K562 (cell line): ENCODE data around the gene AP1M2. TPM values are rescaled to one million over a fixed set of nuclear protein-coding genes. Genes with fewer than 3 reads are reported as not detected.

Source experiments
- EP300 ChIP-seq: IDR thresholded peaks from 2 replicates; pipeline ENCODE4 v1.6.1; 2012; ENCODE audit warnings: low read length, improper control_type of control experiment
- ETS2 ChIP-seq: IDR thresholded peaks from 2 replicates; pipeline ENCODE4 v1.6.1; 2016; ENCODE audit warnings: borderline replicate concordance, missing genetic modification characterization, mild to moderate bottlenecking, moderate library complexity, missing compliant biosample characterization; ENCODE audit not compliant: poor library complexity, severe bottlenecking
- HDAC2 ChIP-seq: fragments of 450-650 bp; IDR thresholded peaks from 2 replicates; pipeline ENCODE4 v1.6.1; 2016; ENCODE audit warnings: mild to moderate bottlenecking
- HES1 ChIP-seq: fragments of 450-650 bp; IDR thresholded peaks from 2 replicates; pipeline ENCODE4 v1.6.1; 2016; ENCODE audit warnings: low read depth, mild to moderate bottlenecking, moderate library complexity
- HIVEP1 ChIP-seq: fragments of 250-450 bp; sonication (Bioruptor Pico); IDR thresholded peaks from 2 replicates; pipeline ENCODE4 v1.4.0; 2020; ENCODE audit warnings: mild to moderate bottlenecking
- KHSRP ChIP-seq: fragments of 450-650 bp; IDR thresholded peaks from 2 replicates; pipeline ENCODE4 v1.6.1; 2017
- LCOR ChIP-seq: sonication (generic); formaldehyde crosslinking; IDR thresholded peaks from 2 replicates; pipeline ENCODE4 v1.8.0; 2022; ENCODE audit warnings: mild to moderate bottlenecking, missing genetic modification reagents
- NBN ChIP-seq: fragments of 450-650 bp; IDR thresholded peaks from 2 replicates; pipeline ENCODE4 v1.6.1; 2016; ENCODE audit warnings: low read depth, mild to moderate bottlenecking
- NFE2 ChIP-seq: IDR thresholded peaks from 2 replicates; pipeline ENCODE4 v1.6.1; 2014; ENCODE audit warnings: antibody characterized with exemption, low read depth
- NR1H2 ChIP-seq: sonication (generic); formaldehyde crosslinking; IDR thresholded peaks from 2 replicates; pipeline ENCODE4 v1.4.0; 2020; ENCODE audit warnings: mild to moderate bottlenecking, missing genetic modification reagents
- PHB2 ChIP-seq: fragments of 450-650 bp; IDR thresholded peaks from 2 replicates; pipeline ENCODE4 v1.6.1; 2017; ENCODE audit warnings: low read depth
- PHF8 ChIP-seq: fragments of 200-600 bp; sonication (generic); IDR thresholded peaks from 2 replicates; pipeline ENCODE4 v1.6.1; 2012; ENCODE audit warnings: mixed run types, mild to moderate bottlenecking, inconsistent platforms, low read length, moderate library complexity, borderline replicate concordance
- PHTF2 ChIP-seq: fragments of 250-450 bp; sonication (Bioruptor Pico); IDR thresholded peaks from 2 replicates; pipeline ENCODE4 v1.5.0; 2021; ENCODE audit warnings: mild to moderate bottlenecking
- PTRF ChIP-seq: fragments of 450-650 bp; IDR thresholded peaks from 2 replicates; pipeline ENCODE4 v1.6.1; 2016; ENCODE audit warnings: mild to moderate bottlenecking, missing genetic modification characterization, missing compliant biosample characterization
- RFX1 ChIP-seq: fragments of 450-650 bp; IDR thresholded peaks from 2 replicates; pipeline ENCODE4 v1.6.1; 2016; ENCODE audit warnings: mild to moderate bottlenecking, moderate library complexity
- RFX7 ChIP-seq: fragments of 250-450 bp; sonication (Bioruptor Pico); IDR thresholded peaks from 2 replicates; pipeline ENCODE4 v1.5.1; 2021; ENCODE audit warnings: mild to moderate bottlenecking
- SAP30 ChIP-seq: fragments of 200-600 bp; sonication (generic); IDR thresholded peaks from 2 replicates; pipeline ENCODE4 v1.6.1; 2012; ENCODE audit warnings: borderline replicate concordance, low read depth, mild to moderate bottlenecking, moderate library complexity, low read length, control low read depth, inconsistent platforms; ENCODE audit not compliant: insufficient read depth, poor library complexity, severe bottlenecking
- SMARCA5 ChIP-seq: fragments of 450-650 bp; IDR thresholded peaks from 2 replicates; pipeline ENCODE4 v1.6.1; 2016
- STAT5B ChIP-seq: fragments of 250-450 bp; sonication (Bioruptor Pico); IDR thresholded peaks from 2 replicates; pipeline ENCODE4 v1.8.0; 2021; ENCODE audit warnings: mild to moderate bottlenecking, inconsistent platforms
- ZNF324 ChIP-seq: fragments of 250-450 bp; sonication (Bioruptor Pico); IDR thresholded peaks from 2 replicates; pipeline ENCODE4 v1.4.0; 2020; ENCODE audit warnings: mild to moderate bottlenecking
- ZNF395 ChIP-seq: fragments of 200-800 bp; sonication (Bioruptor generic); IDR thresholded peaks from 2 replicates; pipeline ENCODE4 v1.6.1; 2017; ENCODE audit warnings: missing genetic modification characterization, missing compliant biosample characterization
- ZNF561 ChIP-seq: fragments of 450-650 bp; formaldehyde crosslinking; conservative IDR thresholded peaks from 2 replicates; pipeline ENCODE4 v1.4.0; 2020; ENCODE audit warnings: mild to moderate bottlenecking, moderate library complexity
- ZNF707 ChIP-seq: fragments of 250-450 bp; sonication (Bioruptor Pico); conservative IDR thresholded peaks from 2 replicates; pipeline ENCODE4 v1.8.0; 2022; ENCODE audit warnings: inconsistent platforms, mild to moderate bottlenecking, moderate library complexity
- polyA plus RNA-seq, 8 experiments: library from polyadenylated mRNA; depleted of rRNA in 4 of 8; stranded (reverse) in 5 of 8; unstranded in 3 of 8; fragments of >200 nt; fragmentation: Nextera tagmentation in 2 of 8; fragmentation: Illumina TruSeq in 1 of 8; extraction: Ambion mirVana in 2 of 8; extraction: Trizol in 1 of 8; gene quantifications; 2 replicates each; pipeline versions ENCODE4 v1.2.1 to v1.2.3, GENCODE V29; 2011 to 2014; ENCODE audit warnings: inconsistent platforms in 1 of 8, missing spikeins in 1 of 8
- total RNA-seq, 7 experiments: library from RNA; depleted of rRNA in 6 of 7; stranded (reverse); fragments of >200 nt in 6 of 7; fragmentation: Illumina TruSeq in 2 of 7; extraction: Trizol in 2 of 7; gene quantifications; 2 replicates each; pipeline versions ENCODE4 v1.2.1 to v1.2.3, GENCODE V29; 2011 to 2021; ENCODE audit warnings: low replicate concordance in 1 of 7
- TF ChIP-seq, protein P1 (sequence below): fragments of 200-800 bp; sonication (Bioruptor generic); IDR thresholded peaks from 2 replicates; pipeline ENCODE4 v1.6.1; 2017; ENCODE audit warnings: missing genetic modification characterization, missing compliant biosample characterization
- TF ChIP-seq, protein P2 (sequence below): sonication (generic); formaldehyde crosslinking; IDR thresholded peaks from 2 replicates; pipeline ENCODE4 v1.8.0; 2022; ENCODE audit warnings: mild to moderate bottlenecking, low read depth, missing genetic modification reagents
- TF ChIP-seq, protein P3 (sequence below): sonication (generic); IDR thresholded peaks from 2 replicates; pipeline ENCODE4 v1.6.1; 2016

AP1M2 gene
- total and polyA plus RNA-seq, 9 of the 15 experiments (the other 6 are each of a cell fraction or from before 2014, with no cell fraction given): 0.33 to 1.4 (median 0.89) TPM; not detected in 1

GRCh38 chr19:10544242-10544752 is 42.8 kb downstream of the AP1M2 start (continued):
- TF ChIP-seq PHF8 (no peak), NBN (no peak), PHB2 (no peak), HES1 (no peak), PTRF (no peak), ZNF395 (CRISPR knock-in tag) (no peak), EP300 (no peak), STAT5B (CRISPR knock-in tag) (no peak), SAP30 (no peak), ZNF707 (CRISPR knock-in tag) (no peak), SMARCA5 (peak; percentile 93), HDAC2 (peak; percentile 86; the same call in 1 of the 2 replicates), HIVEP1 (CRISPR knock-in tag) (no peak), ZNF324 (no peak), PHTF2 (CRISPR knock-in tag) (no peak), KHSRP (no peak), ETS2 (tag) (no peak), RFX1 (no peak), NR1H2 (CRISPR knock-in tag) (no peak), LCOR (CRISPR knock-in tag) (no peak), ZNF561 (CRISPR knock-in tag) (no peak), RFX7 (CRISPR knock-in tag) (no peak), NFE2 (no peak)
- TF ChIP-seq, protein P1, sequence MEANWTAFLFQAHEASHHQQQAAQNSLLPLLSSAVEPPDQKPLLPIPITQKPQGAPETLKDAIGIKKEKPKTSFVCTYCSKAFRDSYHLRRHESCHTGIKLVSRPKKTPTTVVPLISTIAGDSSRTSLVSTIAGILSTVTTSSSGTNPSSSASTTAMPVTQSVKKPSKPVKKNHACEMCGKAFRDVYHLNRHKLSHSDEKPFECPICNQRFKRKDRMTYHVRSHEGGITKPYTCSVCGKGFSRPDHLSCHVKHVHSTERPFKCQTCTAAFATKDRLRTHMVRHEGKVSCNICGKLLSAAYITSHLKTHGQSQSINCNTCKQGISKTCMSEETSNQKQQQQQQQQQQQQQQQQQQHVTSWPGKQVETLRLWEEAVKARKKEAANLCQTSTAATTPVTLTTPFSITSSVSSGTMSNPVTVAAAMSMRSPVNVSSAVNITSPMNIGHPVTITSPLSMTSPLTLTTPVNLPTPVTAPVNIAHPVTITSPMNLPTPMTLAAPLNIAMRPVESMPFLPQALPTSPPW: no peak
- TF ChIP-seq, protein P2, sequence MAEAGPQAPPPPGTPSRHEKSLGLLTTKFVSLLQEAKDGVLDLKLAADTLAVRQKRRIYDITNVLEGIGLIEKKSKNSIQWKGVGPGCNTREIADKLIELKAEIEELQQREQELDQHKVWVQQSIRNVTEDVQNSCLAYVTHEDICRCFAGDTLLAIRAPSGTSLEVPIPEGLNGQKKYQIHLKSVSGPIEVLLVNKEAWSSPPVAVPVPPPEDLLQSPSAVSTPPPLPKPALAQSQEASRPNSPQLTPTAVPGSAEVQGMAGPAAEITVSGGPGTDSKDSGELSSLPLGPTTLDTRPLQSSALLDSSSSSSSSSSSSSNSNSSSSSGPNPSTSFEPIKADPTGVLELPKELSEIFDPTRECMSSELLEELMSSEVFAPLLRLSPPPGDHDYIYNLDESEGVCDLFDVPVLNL (CRISPR knock-in tag): no peak
- TF ChIP-seq, protein P3, sequence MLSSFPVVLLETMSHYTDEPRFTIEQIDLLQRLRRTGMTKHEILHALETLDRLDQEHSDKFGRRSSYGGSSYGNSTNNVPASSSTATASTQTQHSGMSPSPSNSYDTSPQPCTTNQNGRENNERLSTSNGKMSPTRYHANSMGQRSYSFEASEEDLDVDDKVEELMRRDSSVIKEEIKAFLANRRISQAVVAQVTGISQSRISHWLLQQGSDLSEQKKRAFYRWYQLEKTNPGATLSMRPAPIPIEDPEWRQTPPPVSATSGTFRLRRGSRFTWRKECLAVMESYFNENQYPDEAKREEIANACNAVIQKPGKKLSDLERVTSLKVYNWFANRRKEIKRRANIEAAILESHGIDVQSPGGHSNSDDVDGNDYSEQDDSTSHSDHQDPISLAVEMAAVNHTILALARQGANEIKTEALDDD: no peak
